Effector CD4-positive, alpha-beta T cell (primary cell): ENCODE results near the gene MRTFA.
"Not testable (repeated sequence)": the region's sequence is repeated elsewhere in the genome, so short reads cannot be mapped to it uniquely, and the experiment has no call there.

Experiments
- DNase-seq: peaks from one replicate; pipeline ENCODE4 v3.0.0-alpha.2; 2020

Gene MRTFA

DNA sequence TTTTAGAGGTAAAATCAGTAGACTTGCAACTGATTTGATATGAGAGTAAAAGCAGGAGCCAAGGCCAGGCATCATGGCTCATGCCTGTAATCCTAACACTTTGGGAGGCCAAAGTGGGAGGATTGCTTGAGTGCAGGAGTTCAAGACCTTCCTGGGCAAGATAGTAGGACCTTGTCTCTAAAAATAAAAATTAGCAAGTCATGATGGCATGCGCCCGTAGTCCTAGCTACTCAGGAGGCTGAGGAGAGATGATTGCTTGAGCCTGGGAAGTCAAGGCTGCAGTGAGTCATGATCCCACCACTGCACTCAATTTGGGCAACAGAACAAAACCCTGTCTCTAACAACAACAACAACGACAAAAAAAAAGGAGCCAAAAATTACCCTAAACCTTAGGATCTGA, 252.6 kb downstream of the MRTFA start:
- no peak for DNase-seq

DNA sequence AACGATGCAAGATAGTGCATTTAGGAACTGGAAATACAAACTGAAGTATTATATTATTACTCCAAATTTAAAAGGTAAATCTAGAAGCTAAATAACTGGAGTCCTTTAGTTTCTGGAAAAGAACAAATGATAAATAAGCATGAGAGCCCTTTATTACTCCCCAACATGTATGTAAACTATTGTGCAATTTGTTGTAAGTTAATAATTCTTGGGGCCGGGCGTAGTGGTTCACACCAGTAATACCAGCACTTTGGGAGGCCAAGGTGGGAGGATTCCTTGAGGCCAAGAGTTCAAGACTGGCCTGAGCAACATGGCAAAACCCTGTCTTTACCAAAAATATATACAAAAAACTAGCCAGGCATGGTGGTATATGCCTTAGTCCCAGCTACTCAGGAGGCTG, 255.1 kb downstream of the MRTFA start:
- no peak for DNase-seq

DNA sequence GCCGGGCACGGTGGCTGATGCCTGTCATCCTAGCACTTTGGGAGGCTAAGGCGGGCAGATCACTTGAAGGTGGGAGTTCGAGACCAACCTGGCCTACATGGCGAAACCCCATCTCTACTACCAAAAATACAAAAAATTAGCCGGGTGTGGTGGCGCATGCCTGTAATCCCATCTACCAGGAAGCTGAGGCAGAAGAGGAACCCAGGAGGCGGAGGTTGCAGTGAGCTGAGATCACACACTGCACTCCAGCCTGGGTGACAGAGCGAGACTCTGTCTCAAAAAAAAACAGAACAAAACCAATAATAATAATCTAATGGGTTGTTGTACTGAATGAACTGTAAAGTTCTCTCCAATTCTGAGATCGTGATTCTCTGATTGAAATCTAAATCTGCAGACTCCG, 258.1 kb downstream of the MRTFA start:
- not testable (repeated sequence) for DNase-seq

DNA sequence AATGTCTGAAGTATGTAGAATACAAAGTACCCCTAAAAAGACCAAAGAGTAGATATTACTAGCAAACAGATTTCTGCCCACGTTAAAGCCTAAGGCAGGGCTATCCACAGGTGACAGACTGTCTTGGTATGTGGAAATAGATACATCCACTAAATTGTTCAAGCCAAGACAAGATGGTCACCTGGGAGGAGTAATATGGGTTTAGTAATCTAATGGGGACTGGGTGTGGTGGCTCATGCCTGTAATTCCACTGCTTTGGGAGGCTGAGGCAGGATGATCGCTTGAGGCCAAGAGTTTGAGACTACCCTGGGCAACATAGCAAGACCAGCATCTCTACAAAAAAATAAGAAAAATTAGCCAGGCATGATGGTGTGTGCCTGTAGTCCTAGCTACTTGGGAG, 258.6 kb downstream of the MRTFA start:
- DNase-seq = no peak

DNA sequence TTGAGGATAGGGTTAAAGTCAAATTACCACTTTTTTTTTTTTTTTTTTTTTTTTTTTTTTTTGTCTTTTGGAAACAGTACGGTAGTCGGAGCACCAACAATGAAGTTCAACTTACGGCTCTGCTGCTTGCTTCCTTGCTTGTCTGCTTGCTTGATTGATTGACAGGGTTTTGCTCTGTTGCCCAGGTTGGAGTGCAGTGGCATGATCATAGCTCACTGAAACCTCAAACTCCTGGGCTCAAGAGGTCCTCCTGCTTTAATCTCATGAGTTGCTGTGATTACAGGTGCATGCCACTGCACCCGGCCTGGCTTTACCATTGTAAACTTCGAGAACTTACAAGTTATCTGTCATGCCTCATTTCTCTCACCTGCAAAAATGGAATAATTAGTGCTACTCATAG, 260.4 kb downstream of the MRTFA start:
- no peak for DNase-seq

DNA sequence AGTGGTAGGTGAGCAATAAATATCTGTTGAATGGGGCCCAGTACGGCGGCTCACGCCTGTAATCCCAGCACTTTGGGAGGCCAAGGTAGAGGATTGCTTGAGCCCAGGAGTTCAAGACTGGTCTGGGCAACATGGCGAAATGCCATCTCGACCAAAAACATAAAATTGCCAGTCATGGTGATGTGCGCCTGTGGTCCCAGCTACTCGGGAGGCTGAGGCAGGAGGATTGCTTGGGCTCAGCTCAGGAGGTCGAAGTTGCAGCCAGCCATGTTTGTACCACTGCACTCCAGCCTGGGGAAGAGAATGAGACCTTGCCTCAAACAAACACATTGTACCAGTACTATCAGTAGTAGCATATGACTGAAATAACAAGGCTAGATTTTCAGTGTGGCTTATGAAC, 262.0 kb downstream of the MRTFA start:
- no peak for DNase-seq

DNA sequence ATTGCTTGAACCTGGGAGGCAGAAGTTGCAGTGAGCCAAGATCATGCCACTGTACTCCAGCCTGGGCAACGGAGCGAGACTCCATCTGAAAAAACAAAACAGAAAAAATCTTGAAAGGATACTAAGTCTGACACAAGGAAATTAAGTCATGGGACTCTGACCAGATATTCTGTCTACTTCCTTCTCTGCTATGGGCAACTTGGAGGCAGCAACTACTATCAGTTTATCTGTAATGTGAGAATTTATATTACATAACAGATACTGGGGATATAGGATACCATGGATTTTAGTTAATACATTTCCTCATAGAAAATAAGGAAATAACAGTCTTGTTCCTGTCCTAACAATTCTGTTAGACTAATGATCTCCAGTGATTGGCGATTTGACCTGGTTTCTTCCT, 267.7 kb downstream of the MRTFA start:
- DNase-seq = no peak

DNA sequence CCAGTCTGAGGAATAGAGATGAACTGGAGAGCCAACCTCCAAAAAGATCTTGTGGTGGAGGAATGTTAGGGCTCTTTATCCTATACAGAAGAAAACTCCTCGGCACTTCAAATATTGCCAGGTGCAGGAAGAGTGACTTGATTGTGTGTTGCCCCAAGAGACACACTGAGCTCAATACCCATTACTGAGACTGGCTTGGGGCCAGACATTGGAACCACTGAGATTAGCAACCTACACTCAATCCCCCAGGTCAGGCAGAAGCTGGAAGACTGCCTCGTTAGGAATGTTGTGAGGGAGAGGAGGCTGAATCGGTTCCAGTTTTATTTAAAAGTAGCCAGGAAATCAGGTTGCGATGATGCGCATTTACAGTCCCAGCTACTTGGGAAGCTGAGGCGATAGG, 268.5 kb downstream of the MRTFA start:
- DNase-seq = no peak

DNA sequence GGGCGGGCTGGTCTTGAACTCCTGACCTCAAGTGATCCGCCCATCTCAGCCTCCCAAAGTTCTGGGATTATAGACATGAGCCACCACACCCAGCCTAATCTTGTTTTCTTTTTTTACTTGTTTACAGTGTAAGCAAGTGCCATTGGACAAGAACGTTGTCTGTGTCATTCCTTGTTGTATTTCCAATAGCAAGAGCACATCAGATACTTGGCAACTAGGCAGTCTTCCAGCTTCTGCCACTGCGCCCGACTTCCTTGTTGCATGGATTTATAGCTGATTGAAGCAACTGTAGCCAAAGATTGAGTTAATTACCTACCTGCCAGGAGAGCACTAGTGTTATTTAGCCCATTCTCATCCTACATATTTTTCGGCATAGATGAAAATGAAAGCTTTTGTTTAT, 269.2 kb downstream of the MRTFA start:
- no peak for DNase-seq

DNA sequence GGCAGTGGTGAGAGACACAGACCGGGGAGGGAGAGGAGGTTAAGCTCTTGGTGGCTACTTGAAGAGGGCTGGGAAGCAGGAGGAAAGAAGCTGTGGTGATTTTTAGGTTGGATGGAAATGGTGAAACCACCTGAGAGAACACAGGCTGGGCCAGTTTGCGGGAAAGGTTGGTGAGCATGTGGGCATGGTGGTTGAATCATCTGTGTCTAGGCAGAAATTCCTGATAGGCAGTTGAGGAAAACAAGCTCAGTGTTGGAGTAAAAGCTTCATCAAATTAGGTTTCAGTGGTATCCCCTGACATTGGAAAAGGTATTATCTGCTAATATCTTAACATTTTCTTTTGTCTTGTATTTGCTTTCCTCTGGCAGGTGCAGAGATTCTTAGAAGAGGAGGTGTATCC, 270.5 kb downstream of the MRTFA start:
- no peak for DNase-seq

DNA sequence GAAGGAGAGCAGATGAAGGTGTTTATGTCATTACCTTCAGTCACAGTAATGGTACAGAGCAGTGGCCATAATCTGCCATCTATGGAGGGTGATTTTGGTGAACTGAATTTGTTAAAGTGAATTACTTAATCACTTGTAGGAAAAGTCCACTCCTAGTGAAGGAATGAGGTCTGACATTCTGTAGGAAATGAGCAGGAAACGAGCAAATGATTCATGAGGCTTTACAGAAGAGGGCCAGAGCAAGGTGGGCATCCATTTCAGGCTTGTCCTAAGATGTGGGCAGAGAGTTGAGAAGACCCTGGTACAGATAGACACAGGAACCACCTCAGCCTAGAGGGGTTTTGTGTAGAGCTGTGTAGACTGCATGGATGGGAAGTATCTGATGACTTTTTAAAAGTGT, 272.1 kb downstream of the MRTFA start:
- no peak for DNase-seq

DNA sequence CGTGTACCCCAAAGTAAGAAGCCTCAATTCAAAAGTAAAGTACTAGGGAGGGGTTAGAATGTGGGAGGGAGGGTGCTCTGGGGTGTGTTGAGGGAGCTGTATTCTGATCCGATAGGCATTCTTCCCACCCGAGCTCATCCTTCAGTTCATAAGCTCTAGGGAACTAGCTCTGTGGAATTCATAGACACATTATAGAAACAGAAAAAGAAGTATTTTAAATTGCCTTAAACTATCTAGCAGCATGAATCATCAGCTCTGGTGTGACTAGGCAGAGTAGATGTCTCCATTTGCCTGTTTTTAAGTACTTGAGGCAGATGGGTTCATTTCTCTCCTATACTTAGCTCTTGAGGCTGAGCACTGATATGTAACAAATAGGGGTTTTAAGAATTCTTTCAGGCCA, 273.5 kb downstream of the MRTFA start:
- DNase-seq = no peak

DNA sequence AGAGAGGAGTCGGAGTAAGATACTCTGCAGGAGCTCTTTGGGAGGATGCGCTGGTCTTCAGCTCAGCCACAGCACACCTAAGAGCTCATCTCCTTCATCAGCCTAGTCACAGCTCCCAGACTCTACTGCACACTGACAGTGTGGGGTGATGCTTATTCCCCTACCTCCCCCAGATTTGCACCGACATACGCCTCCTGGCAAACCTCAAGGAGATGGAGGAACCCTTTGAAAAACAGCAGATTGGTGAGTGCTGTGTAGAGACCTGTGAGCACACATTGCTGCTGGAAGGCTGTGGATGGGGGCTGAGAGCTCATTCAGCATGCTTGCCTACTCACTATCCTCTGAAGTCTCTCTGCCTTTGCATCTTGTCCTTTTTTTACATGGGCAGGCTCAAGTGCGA, 275.4 kb downstream of the MRTFA start:
- no peak for DNase-seq
